Amniotic epithelial cell (primary cell): ENCODE results near the gene TMEM185A.
"Not testable (repeated sequence)": the region's sequence is repeated elsewhere in the genome, so short reads cannot be mapped to it uniquely, and the experiment has no call there.

Experiments
- DNase-seq: peaks from one replicate; pipeline ENCODE4 v3.0.0-alpha.2; 2010; ENCODE audit warnings: low read depth

TMEM185A gene

DNA sequence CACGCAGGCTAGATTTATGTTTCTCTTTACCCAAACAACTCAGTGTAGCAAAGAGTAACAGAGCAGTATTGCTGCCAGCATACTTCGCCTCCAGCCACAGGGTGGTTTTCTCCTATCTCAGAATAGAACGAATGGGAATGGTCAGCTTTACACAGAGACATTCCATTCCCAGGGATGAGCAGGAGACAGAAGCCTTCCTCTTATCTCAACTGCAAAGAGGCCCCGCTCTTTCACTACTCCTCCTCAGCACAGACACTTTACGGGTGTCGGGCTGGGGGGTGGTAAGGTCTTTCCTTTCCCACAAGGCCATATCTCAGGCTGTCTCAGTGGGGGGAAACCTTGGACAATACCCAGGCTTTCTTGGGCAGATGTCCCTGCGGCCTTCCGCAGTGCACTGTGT lies 4.8 kb downstream of the TMEM185A start:
- peak; percentile 82 for DNase-seq

DNA sequence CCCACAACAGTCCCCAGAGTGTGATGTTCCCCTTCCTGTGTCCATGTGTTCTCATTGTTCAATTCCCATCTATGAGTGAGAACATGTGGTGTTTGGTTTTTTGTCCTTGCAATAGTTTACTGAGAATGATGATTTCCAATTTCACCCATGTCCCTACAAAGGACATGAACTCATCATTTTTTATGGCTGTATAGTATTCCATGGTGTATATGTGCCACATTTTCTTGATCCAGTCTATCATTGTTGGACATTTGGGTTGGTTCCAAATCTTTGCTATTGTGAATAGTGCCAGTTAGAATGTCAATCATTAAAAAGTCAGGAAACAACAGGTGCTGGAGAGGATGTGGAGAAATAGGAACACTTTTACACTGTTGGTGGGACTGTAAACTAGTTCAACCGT lies 11.9 kb downstream of the TMEM185A start:
- DNase-seq: not testable (repeated sequence)

DNA sequence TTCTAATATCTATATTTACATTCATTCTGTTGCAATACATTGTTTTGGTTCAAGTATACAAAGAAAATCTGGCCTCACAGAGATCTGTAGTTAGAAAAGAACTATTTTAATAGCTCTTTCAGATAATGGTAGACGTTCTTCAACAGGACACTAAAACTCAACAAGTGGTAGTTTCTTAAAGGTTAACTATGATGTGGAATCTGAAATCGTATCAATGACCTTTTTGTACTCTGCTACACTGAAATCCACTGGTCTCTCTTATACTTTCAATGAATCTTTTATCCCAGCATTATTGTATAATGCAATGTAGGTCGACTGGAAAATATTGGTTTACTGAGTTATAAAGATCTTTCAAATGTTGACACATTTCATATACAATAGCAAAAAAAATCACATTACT lies 12.7 kb downstream of the TMEM185A start:
- no peak for DNase-seq

DNA sequence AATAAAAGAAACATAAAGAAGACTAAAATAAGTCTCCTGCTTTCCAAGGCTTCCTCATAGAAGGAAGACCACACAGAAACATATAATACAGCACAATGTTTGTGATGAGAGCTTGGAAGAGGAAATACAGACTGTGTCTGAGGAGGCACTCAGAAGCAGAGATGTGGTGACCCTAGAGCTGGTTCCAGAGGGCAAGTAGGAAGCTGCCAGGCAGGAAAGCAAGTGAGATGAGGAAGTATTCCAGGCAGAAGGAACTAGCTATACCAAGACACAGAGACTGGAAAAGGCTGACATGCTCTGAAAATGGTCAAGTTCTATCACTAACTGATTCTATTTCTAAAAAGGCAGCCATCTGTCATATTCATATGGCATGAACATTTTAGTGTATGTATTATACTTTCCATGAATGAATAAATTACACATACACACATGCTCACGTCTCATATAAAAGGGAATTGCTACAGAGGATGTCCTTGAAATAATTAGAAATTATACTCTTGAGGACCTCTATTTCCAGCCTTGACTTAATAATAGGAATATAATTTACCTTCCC lies 19.9 kb downstream of the TMEM185A start:
- no peak for DNase-seq

DNA sequence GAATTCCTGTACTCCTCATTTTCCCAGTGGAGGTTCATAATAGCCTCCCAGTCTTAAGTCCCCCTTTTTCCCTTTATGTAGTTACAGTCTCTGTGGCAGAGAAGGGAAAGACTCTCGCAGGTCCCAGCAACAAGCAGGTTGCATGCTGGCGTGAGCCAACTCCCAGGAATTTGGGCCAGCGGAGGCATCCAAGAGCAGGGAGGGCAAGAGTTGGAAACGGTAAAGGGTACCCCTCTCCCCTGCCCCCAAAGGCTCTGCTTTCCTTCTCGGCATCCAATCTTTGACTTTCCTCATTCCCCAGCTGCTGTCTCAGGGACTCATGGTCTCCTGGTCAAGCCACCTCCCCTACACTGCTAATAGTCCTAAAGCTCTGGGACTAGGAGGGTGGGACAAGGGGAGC lies 21.1 kb downstream of the TMEM185A start:
- DNase-seq: no peak

DNA sequence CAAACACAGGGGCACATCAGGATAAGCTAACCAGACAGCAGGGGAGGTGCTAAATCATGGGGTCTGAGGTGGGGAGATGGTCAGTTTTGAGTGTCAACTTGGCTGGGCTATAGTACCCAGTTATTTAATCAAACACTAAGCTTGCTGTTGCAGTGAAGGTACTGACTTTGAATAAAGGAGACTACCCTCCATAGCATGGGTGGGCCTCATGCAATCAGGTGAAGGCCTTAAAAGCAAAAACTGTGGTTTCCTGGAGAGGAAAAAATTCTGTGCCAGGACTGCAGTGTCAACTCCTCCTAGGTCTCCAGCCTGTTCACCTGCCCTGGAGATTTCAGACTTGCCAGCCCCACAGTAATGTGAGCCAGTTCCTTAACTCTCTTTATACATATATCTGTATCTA lies 23.9 kb downstream of the TMEM185A start:
- no peak for DNase-seq

DNA sequence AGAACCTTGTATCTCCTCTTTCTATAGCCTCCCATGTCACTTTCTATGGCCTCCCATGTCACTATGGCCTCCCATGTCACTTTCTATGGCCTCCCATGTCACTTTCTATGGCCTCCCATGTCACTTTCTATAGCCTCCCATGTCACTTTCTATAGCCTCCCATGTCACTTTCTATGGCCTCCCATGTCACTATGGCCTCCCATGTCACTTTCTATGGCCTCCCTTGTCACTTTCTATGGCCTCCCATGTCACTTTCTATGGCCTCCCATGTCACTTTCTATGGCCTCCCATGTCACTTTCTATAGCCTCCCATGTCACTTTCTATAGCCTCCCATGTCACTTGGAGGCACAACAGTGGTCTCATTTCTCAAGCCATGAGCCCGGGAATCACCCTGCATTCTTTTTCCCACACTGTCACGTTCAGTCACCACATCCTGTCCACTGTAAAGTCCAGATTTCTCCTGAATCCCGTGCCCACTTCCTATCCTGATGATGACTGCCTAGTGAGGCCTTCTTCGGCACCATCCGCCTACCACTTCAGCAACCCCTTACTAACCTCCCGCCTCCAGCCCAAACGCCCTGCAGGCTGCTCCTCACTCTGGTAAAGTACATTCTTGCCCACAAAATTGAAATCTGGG lies 26.2 kb downstream of the TMEM185A start:
- not testable (repeated sequence) for DNase-seq

DNA sequence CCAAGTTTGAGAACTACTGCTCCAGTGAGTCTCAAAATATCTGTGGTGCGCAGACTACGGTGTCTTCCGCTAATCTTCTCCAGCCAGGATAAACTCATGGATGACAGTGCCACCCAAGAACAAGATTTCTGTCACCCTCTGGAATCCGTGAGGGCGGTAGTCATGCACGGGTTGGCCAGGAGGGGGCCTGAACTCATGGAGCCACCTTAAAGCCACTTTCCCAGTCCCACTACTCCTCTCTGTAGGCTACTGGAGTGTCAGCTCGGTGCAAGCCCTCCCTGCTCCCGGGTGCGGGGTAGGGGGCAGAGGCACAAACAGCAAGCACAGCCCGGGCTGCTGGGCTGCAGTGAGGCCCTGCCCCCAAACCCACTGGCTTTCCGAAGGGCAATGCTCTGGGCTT lies 33.0 kb downstream of the TMEM185A start:
- not testable (repeated sequence) for DNase-seq

DNA sequence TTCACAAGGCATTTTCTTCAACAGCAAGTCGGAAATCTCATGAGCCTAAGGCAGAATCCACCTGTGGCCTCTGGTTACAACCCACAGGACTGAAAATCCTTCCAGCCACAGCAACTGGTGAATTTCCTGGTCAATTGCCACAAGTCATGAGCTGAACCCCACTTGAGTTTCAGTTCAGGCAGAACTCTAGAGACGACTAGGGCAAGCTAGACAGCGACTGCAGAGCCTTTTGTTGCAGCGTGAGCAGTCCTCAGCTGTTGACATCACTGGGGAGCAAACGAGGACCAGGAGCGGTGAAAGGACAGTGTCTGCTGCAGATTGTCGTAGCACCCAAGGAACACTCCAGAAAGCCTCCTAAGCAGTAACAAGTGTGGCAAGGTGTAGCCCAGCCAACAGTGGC lies 35.6 kb downstream of the TMEM185A start:
- DNase-seq: not testable (repeated sequence)

DNA sequence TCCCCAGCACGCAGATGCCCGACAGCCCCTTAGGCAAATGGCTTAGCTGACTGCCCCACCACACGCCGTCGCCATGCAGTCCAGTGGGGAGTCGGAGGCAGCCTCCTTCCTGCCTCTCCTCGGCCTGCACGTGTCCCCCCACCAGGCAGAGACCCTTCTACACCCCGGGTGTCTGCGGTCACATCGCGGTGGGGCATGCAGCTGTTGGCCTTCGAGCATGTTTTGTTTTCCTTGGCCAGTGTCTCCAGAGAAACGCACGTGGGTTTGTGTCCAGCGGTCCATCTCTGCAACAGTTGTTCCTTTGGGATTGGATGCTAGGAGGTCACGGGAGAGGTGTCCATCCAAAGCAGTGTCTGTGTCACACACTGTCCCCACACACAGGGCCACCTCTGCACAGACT lies 36.4 kb downstream of the TMEM185A start, which contains the start of gene HSFX2:
HSFX2 (minus strand) TSS at position 101 of the 400 bp plus-strand sequence. CDS start 614 bp downstream, outside the sequence.
- not testable (repeated sequence) for DNase-seq

DNA sequence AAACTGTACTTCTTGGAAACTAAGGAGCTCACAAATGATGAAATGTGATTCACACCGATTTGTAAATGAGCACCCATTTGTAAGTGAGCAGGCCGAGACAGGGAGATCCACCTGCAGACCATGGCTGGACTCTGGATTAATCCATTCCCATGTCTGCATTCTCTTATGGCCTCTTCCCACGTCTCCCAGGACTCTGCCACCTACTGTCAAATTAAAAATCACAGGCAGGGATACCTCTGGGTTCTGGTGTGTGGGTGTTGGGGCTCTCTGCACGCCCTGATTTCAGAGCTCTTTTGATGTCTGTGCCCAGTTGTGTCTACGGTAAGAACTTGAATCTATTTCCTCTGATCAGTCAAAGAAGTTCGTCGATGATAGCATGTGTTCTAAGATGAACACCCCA lies 40.6 kb downstream of the TMEM185A start:
- DNase-seq: not testable (repeated sequence)

DNA sequence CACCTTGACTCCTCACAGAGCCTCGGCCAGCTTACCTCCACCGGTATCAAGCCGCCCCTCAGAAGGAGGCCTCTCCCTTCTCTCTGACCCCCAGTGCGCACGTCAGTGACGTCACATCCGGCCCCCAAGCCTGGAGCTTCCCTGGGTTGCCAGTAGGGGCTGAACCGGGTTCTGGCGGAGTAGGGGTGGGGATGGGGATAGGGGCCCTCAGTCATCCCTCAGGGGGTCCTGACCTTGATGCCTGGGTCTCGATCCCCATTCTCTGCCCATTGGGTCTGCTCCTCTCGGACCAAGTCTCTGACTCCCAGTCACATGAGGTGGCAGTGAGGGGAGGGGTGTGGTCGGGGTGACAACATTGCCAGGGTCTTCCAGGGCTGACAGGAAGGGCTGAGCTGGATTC lies 44.2 kb downstream of the TMEM185A start, which contains the start of gene MAGEA9B:
MAGEA9B (minus strand) TSS at position 101 of the 400 bp plus-strand sequence. CDS start 4,280 bp downstream, outside the sequence.
- DNase-seq: not testable (repeated sequence)

DNA sequence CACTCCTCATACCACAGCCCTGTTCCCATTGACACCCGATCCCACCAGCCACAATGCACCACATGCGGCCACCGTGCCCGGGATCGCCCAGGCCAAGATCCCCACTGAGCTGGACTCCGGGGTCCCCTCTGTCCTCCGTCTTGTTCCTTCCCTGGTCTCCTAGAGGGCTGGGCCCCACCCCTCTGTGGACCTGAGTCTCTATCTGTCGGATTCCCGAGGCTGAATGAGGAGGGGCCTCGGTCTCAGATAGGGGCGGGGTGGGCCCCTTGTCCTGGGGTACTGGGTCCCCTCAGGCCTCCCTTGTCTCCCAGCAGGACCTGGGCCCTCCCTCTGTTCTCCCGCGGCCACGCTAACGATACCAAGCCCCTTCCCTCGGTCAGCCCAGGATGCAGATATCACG lies 46.0 kb downstream of the TMEM185A start:
- not testable (repeated sequence) for DNase-seq

DNA sequence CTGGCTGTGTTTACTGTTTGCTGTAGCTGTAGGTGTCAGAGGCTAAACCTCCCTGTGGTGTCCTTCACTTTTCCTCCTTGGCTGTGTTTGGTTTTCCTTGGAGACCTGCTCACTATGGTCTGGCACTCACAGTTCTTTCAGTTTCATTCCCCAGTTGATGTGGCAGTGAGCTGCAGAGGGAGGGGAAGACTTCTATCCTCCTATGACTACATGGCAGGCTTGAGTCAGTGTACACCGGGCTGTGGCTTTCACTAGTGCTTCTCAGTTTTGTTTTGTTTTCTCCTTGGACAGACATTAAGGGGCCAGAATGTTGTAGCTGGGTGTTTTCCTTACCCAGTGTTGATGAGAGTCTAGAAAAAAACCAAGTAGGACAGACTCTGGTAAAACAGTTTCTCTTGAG lies 58.1 kb downstream of the TMEM185A start:
- not testable (repeated sequence) for DNase-seq

DNA sequence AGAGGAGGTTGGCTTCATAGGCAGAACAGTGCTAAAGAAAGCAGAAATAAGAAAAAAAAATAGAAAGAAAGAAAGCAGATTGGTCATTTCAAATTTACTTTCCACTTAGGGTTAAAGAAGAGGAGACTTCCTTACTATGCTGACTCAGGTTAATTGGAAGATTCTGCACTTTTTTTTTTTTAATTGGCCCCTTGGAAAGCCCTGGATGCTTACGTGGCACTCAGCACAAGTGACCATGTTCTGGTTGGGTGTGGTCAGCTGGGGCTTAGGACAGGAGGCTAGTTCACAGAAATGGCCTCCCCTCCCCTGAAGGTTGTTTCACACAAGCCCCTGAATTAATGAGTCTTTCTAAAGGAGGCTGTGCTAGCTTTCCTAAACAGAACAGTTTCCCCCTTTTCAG lies 58.8 kb downstream of the TMEM185A start:
- no peak for DNase-seq

DNA sequence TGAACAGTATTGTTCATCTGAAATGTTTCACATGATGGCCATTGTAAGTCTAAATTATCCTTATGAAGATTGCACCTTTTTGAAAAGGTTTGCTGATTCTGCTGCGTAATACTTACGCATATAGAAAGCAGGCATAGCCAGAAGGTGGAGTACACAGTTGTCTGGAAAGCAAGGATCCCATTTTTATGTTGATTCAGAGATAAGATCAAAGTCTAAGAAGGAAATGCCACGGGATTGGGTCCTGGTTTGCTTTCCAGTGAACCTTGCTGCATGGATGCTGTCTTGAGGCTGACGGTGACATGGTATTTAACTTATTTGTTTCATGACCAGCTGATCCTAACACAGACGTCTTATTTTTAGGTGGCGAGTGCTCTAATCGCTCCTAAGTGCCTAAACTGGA lies 59.8 kb downstream of the TMEM185A start:
- DNase-seq: no peak

DNA sequence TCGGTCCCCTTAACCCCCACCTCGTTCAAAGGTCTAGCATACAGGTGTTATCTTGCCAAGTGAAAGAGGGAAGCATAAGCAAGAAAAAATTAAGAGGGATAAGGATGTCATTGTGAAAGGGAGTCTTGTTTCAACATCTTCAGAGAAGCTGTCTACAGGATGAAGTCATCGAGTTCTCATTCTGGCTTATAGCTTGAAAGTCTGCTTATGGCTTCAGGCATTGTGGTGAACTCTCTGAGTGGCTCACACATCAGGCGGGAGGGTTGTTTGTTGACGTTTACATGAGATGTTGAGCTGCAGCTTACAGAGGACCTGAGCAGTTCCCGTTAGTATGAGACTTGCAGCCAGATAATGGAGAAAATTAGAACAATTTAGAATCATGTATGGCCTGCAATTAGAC lies 60.9 kb downstream of the TMEM185A start:
- peak; percentile 73 for DNase-seq

DNA sequence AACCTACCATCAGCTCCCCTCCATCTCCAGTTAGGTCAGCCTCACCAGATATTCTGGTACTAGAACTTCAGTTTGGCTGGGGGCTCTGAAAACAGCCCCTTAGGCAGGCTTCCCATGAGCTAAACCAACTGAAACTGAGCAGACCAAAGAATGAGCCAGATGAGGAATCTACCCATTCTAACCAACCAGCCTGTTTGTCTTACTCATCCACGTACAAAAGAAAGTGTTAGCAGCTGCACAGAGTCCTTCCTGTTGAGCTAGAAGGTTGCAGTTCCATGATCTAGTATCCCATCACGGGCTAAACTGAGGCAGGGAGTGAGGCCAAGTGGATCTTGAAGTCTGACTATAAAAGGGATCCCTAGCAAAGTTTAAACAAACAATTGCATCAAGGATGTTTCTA lies 61.8 kb downstream of the TMEM185A start:
- DNase-seq: no peak

DNA sequence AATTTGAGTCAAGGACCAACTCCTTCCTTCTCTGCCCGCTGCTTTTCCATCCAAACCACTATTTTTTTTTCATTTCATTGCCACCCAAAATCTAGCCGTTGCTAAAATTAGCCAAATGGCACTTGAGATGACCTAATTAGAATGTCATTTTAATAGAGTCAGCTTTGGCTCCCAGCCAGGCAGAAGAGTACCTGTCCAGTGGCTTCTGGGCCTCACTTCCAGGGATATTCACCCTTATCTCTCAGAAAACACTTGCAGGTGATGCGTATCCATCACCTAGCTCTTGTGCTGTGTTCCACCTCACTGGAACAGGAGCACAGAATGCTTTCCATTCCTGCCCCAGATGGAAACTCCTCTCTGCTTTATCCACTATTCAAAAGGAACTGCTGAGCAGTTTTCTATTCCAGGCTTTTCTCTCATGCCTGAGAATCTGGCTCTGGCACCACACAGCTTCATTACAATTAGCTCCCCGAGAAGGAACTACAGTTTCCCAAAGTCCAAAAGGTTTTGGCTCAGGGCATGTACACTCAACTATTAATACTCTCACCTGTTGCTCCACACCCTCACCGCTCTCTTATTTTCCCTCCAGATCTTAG lies 62.8 kb downstream of the TMEM185A start:
- DNase-seq: no peak

DNA sequence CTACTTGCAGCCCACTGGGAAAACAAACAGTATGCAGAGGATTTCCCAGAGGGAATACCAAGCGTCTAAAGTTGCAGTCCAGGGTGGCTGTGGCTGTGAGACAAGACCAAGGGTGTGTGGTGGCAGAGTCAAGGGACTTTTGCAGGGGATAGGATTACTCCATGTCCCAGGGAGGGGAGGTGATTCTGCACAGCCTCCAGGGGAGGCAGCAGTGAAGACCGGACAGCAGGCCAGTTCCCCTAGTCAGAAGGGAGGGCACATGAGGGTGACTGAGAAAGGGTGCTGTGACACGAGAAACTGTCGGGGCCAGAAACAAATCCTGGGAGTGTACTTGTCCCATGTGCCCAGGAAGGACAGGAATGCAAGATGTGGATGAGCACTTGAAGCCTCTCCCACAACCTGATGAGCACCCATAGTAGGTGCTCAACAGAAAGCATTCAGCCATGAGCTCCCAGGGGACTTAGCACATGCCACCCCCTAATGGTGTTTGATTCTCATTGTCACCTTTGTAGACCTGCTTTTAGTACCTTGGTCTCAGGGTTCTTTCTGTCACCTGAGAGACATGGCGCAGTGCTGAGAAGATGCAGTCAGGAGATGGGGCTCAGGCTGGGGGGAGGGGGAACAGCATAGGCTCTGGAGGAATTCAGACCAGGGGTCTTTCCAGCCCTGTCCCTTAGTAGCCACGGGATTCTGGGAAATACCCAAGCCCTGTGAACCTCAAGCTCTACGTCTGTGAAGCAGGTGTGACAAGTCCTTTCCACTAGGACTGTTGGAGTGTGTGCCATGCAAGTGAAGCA lies 63.8 kb downstream of the TMEM185A start:
- DNase-seq: no peak

DNA sequence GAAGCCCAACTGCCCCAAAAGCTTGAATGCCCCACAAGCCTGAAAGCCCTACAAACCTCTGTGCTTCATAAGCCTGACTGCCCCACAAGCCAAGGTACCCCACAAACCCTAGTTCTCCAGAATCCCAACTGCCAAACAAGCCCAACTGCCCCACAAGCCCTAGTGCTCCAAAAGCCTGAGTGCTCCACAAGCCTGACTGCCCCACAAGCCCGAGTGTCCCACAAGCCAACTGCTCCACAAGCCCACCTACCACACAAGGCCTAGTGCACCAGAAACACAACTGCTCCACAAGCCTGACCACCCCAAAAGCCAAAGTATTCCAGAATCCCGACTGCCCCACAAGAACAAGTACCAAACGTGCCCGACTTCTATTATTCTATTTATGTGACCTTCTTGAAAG lies 68.2 kb downstream of the TMEM185A start:
- no peak for DNase-seq

DNA sequence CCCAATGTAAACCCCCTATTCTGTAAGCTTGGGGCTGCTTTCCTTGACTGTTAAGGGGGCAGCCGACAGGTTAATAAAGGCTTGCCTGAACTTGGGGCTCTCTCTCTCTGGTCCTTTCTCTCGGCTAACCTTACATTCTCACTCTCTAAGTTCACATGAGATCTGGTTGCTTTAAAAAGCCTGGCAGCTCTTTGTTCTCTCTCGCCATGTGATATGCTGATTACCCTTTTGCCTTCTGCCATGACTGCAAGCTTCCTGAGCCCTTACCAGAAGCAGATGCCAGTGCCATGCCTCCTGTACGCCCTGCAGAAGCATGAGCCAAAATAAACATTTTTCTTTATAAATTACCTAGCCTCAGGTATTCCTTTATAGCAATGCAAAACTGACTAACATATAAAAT lies 76.3 kb downstream of the TMEM185A start:
- DNase-seq: not testable (repeated sequence)

DNA sequence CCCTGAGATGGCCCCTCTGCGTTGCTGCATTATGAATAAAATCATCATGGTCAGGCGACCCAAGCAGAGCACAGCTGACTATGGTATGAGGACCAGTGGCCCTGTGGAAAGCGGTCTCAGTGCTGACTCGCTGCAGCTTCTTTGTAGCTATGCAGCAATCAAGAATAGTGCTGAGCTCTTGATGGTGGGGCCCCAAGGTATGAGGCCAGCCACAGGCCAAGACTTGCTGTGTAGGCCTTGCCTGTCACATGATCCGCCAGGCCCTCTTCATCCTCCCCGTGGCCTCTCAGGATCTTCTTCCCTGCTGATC lies 79.7 kb downstream of the TMEM185A start:
- DNase-seq: not testable (repeated sequence)
